A673 (cell line): ENCODE data around the gene CFAP92.

Experiments
- CTCF ChIP-seq: fragments of 300-800, 200-600 bp; sonication (generic); conservative IDR thresholded peaks from 2 replicates; pipeline ENCODE4 v1.5.1; 2017; ENCODE audit warnings: low read depth, mild to moderate bottlenecking, antibody characterized with exemption, low read length, moderate library complexity, mixed read lengths
- EZH2 ChIP-seq: fragments of 200-600 bp; sonication (generic); IDR thresholded peaks from 2 replicates; pipeline ENCODE4 v1.6.1; 2017; ENCODE audit warnings: borderline replicate concordance, low read depth, mild to moderate bottlenecking, mixed read lengths, antibody characterized with exemption, low read length; ENCODE audit not compliant: poor library complexity, severe bottlenecking

GRCh38 chr3:129015388-129016105 is 21.7 kb upstream of the CFAP92 start:
- TF ChIP-seq CTCF = no peak
- TF ChIP-seq EZH2 = no peak
